Fibroblast of gingiva (primary cell): ENCODE measurements around the gene IRS4.

Source experiments
- DNase-seq: peaks from one replicate; pipeline ENCODE4 v3.0.0-alpha.2; 2011; ENCODE audit warnings: low read depth

Gene IRS4

DNA sequence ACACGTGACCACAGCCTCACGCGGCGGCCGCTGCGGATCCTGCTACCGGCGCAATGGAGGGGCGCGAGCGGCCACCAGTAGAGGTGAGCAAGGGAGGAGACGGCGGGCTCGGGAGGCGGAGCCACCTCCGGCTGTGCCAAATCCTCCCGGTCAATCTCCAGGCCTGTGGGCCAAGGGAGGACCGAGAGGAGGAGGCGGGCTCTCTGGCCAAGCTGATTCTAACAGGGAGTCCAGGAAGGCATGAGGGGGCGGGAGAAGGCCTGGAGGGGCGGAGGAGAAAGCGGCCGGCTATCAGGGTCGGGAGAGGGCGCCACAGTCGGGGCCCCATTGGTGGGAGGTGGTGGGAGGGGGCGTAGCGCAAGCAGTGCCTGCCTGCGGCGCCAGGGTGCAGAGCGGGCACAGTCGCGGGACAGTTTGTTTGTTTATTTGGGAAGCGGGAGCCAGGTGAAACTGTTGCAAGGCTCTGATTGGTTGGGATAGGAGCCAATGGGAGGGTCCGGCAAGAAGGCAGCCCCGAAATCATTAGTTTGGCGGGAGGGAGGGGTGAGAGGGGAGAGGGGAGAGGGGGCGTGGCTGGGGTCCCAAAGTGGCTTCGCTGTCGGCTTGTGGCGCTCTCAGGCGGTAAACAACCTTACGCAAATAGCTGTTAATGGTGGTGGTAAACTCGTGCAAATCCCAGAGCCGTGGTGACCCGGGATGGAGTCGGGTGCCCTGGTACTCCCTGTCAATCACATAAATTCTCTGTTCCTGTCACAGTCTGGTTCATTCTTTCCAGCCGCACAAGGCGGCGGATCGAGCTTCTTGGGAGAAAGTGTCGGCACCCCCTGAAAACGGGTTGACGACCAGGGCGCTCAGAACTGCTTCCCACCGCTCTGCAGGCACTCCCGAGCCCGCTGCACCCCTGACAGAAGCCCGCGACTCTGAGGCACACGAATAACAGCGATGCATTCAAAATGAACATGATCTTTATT, at the start of gene IRS4:
TSS of gene IRS4 (minus strand) at position 55 of the 971 bp plus-strand sequence.
- no peak for DNase-seq

GRCh38 chrX:108772549-108772948, 36.2 kb upstream of the IRS4 start:
- no peak for DNase-seq

- no peak for DNase-seq
These were observed 27.2 kb upstream of the IRS4 start for GRCh38 chrX:108763559-108763958.

- no peak for DNase-seq
These were observed 4.0 kb upstream of the IRS4 start for GRCh38 chrX:108740299-108740774.

DNA sequence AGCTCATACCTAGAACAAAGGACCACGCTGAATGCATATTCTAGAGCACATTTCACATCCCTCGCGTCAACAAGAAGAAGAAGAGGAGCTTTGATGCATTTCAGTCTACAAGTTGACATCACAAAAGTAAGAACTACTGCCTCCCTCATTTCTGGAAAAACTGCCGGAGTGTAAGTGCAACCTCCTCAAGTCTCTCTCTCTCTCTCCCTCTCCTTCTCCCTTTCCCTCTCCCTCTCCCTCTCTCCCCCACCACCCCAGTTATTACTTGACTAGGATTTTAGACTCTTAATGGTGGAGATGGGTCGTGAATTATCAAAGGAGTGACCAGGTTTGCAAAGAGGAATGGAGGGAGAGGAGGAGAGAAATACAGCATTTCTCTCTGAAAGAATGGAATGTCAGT, 1.4 kb upstream of the IRS4 start:
- no peak for DNase-seq

- no peak for DNase-seq
These were observed 469 bp downstream of the IRS4 start for GRCh38 chrX:108735679-108736508.

- DNase-seq = no peak
These were observed 1.2 kb downstream of the IRS4 start for GRCh38 chrX:108735091-108735678.

DNA sequence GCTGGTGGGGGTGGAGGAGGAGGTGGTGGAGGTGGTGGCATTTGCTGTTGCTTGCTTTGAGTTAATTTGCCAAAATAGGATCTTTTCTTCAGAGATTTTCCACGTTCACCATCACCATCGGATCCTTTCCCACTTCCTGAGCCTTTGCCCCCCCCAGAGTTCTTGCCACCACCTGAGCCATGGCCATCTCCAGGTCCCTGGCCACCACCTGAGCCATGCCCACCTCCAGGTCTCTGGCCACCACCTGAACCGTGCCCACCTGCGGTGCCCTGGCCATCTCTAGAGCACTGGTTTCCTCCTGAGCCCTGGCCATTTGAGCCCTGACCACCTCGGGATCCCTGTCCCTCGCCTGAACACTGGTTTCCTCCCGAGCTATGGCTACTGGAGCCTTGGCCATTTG, 1.9 kb downstream of the IRS4 start:
- DNase-seq = no peak

DNA sequence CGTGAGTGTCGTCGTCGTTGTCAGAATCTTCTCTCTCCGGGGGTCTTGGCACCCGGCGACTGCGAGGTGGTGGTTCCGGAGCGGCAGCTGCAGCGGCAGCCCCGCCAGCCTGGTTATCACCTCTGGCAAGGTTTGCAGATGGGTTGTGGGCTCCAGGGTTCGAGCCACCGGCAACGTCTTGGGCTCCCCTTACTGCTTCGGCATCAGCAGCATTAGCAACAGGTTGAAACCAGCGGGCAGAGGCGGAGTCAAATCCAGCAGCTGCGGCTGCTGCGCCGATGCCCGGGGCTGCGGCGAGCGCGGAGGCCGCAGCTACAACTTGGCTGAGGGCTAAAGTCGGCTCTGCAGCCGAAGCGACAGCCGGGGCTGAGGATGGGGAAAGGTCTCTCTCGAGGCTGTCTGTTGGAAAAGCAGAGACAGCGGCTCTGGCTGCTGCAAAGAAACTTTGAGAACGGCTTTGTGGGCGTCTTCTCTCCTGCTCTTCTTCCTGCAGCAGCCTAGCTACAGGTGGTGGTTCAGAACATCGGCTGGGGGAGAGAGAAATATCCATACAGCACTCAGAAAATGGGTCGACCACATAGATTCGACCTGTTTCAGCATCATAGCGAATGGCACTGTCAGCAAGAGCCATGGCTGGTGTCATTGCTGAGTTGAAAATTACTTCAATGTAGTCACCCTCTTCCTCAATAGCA, 3.6 kb downstream of the IRS4 start:
- DNase-seq = no peak

DNA sequence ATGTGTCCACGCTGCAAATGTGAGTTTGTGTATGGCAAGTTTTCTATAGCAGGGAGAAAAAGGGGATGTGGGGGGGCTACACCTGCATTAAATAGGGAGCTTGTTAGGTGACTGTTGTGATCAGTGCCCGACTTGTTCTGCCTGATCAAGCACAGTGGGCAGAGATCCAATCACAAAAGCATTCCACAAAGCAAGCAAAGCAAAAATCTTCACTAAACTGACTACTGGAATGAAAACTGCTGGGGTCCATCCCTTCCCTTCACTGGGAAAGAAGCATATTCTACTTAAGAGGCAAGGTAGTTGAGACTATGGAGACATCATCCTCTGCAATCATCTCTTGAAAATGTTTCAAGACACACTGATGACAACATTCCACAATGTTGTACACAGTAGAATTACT, 5.2 kb downstream of the IRS4 start:
- DNase-seq = no peak

DNA sequence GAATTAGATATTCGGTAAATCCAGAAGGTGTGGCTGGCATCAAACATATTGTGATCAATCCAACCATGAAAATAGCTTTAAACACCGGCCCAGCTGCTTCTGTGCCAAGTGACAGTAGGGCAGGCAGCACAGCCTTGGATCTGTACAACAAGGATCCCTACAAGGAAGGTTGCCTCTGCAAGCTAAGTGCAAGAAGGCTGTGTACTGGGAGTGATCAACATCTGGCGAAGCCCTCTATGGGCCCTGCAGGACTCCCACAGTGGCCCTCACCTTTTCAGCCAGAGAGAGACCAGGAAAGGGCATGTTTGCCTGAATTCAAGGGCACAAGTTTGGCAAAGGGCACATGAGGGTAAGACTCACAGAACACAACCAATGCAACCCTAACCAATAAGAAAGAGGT, 9.6 kb downstream of the IRS4 start:
- no peak for DNase-seq

DNA sequence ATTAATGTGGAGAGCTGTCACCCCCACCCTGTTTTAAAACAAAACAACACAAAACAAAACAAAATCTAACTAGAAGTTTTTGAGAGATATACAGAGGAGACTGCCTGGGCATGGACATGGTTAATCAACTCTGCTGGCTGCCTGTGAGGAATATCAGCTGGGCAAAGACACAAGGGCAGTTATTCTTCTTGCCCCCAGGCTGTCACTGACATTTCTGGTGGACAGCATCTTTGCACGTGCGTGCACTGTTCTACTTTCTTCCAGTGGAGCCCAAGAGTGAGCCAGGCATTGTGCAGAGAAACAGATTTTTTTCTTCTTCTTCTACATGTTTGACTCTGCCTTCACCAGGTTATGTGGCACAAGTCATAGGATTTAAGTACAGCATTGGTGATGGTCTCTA, 13.8 kb downstream of the IRS4 start:
- DNase-seq = no peak

DNA sequence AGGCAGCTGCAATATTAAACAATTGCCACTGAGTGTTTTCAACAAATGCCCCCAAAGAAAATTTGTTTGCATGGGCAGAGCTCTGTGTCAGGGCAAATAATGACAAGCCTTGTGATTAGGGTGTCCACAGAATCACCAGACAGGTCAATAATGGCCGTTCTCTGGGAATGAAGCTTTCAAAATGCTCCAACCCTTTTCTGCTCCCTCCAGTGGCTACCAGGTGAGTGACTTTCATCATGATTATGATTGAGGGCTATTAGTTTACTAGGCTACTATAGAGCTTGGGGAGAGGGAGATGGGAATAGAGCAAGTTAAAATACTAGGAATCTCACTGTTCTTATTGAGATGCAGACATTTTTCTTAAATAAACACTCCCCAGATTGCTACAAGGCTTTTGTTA, 23.5 kb downstream of the IRS4 start:
- DNase-seq = no peak

DNA sequence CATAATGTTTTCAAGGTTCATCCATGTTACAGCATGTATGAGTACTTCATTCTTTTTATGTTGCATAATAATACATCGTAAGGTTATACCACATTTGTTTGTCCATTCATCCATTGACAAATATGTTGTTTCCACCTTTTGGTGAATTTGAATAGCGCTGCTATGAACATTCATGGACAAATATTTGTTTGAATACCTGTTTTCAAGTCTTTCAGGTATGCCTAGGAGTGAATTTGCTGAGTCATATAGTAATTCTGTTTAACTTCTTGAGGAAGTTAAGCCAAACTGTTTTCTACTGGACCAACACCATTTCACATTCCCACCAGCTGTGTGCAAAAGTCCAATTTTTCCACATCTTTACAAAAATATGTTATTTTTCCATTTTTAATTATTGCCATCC, 31.5 kb downstream of the IRS4 start:
- DNase-seq = no peak

DNA sequence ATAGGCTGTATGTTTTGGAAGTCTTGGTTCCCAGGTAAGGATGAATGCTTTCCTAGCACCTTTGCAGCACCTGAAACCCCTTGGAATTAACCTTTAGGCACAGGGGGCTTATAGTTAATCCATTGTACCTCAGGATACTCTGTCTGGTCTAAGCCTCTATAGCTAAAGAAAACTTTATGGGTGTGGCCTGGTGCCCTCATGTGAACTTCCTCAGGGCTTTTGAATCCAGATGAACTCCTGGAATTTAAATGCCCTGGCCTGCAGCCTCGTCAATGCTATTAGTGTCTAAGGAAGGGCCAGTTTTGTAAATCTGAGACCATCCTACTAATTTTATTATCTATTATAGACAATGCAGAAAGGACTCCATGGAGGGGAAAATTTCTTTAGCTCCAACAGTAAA, 33.8 kb downstream of the IRS4 start:
- no peak for DNase-seq

GRCh38 chrX:108701633-108702032, 34.7 kb downstream of the IRS4 start:
- no peak for DNase-seq

DNA sequence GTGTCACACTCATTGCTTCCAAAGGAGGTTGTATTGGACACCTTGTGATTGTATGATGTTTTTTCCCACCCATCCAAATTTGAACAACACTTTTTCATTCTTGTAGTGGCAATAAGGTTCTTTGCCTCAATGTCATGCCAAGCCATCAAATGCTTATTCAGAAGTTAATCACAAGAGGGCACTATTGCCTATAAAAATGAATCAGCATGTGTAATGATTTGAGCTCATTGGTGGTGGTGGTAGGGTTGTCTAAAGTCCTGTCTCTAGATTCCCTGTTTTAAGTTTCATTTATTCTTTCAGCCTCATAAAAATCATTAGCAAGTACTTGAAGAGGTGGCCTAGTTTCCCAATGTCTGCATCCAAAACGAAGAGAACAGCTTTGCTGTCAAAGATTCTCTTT, 37.0 kb downstream of the IRS4 start:
- DNase-seq = peak; percentile 4

GRCh38 chrX:108696690-108697089, 39.7 kb downstream of the IRS4 start:
- DNase-seq = no peak
